Aorta (tissue), 5 donors: ENCODE data around the gene TFPT. TPM values are rescaled to one million over a fixed set of nuclear protein-coding genes. Genes with fewer than 3 reads are reported as not detected.
"Not testable (repeated sequence)": the region's sequence is repeated elsewhere in the genome, so short reads cannot be mapped to it uniquely, and the experiment has no call there.

Experiments
- ATAC-seq: fragments of 200-7000 bp; cut with Tn5 transposase; one replicate; pipeline ENCODE4 v1.9.1; 2022; ENCODE audit warnings: moderate library complexity; ENCODE audit not compliant: low FRiP score
- DNase-seq, 2 donors: peaks; one replicate each; pipeline ENCODE4 v3.0.0-alpha.2; 2020
- H3K27ac ChIP-seq, 2 donors: one replicate each; pipeline ENCODE4 v1.5.1; 2013; ENCODE audit warnings: low read length in 2 of 2, mild to moderate bottlenecking in 2 of 2, moderate library complexity in 2 of 2, control low read depth in 1 of 2, inconsistent platforms in 1 of 2, low read depth in 1 of 2
- H3K27me3 ChIP-seq, 2 donors: one replicate each; pipeline ENCODE4 v1.6.1; 2013; ENCODE audit warnings: control low read depth in 1 of 2, low read length in 1 of 2, mild to moderate bottlenecking in 1 of 2, moderate library complexity in 1 of 2; ENCODE audit not compliant: insufficient read depth in 2 of 2, control insufficient read depth in 1 of 2
- H3K36me3 ChIP-seq, 2 donors: one replicate each; pipeline ENCODE4 v1.6.1; 2013; ENCODE audit warnings: control low read depth in 1 of 2, low read length in 1 of 2, mild to moderate bottlenecking in 1 of 2; ENCODE audit not compliant: insufficient read depth in 2 of 2, control insufficient read depth in 1 of 2
- H3K4me1 ChIP-seq, 2 donors: one replicate each; pipeline ENCODE4 v1.6.1; 2013; ENCODE audit warnings: low read length in 2 of 2, control low read depth in 1 of 2, mild to moderate bottlenecking in 1 of 2, moderate library complexity in 1 of 2; ENCODE audit not compliant: insufficient read depth in 2 of 2, control insufficient read depth in 1 of 2
- H3K4me3 ChIP-seq, 2 donors: one replicate each; pipeline ENCODE4 v1.5.1; 2013; ENCODE audit warnings: low read length in 2 of 2, control low read depth in 1 of 2, mild to moderate bottlenecking in 1 of 2
- H3K9me3 ChIP-seq: one replicate; pipeline ENCODE4 v1.6.1; 2013; ENCODE audit warnings: mild to moderate bottlenecking, low read length; ENCODE audit not compliant: control insufficient read depth
- WGBS, 2 donors: extraction: QIAGEN DNeasy Blood & Tissue Kit; methylation state at CpG; one replicate each; pipeline ENCODE4 v1.1.7; 2013; 5-methylcytosine and 5-hydroxymethylcytosine counted together
- intact Hi-C, 2 donors: fragments of 100-400 bp; cut with DNase I; formaldehyde crosslinking; loops; one replicate each; pipeline versions ENCODE4 v1.14.2 to v1.15.0; 2022
- polyA plus RNA-seq, 2 donors: library from polyadenylated mRNA; stranded (reverse); fragments of 200-250 nt; gene quantifications; one replicate each; pipeline ENCODE4 v1.2.3, GENCODE V29; 2013
- total RNA-seq, 2 donors: library from RNA; stranded (reverse); fragmentation: NEBNext Ultra II Directional; extraction: Animal tissue kit (Norgen Biotek cat#: 25700); gene quantifications; one replicate each; pipeline ENCODE4 v1.2.1, GENCODE V29; 2021
- donor health status: healthy with polysubstance abuse.
- donor health status: Bipolar disorder and iron deficiency.
- donor health status: DM: no; HTN: no; CAD: no.
- donor health status: DM: no; HTN: no; CAD: no.
- donor health status: DM: yes; HTN: yes; CAD: no.

TFPT gene
- total and polyA plus RNA-seq, 4 donors: 8.3 to 29.4 (median 15.1) TPM

DNA sequence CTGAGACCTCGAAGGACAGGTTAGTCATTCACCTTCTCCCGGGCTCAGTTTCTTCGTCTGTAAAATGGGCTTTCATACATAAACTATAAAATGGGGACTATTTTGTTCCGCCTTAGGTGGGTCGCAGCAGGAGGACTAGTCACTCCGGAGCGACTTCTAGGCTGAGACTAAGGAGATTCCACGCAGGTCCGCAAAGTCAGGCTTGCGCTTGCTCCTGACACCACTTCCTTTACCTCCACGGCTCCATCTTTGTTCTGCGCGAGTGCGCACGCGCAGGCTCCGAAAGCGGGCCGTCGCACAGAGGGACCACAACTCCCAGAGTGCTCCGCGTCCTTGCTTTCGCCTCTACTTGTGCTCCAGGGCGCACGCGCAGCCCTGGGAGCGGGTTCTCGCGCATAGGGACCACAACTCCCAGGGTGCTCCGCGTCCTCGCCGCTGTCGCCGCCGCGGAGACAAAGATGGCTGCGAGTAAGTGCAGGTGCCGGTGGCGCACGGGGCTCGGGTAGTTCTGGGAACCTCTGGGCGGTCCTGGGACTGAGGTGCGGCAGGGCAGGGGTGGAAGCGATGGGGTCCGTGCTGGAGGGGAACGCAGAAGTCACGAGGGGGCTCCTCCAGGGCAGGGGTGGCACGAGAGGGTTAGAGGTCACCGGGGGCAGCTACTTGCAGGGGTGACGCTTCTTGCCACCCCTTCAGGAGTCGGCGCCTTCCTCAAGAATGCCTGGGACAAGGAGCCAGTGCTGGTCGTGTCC, 12.9 kb downstream of the TFPT start, which contains the start of gene NDUFA3:
NDUFA3 (plus strand) TSS at position 435 of the 749 bp plus-strand sequence; CDS start at position 459, 24 bp downstream.
- intact Hi-C loops: loop anchor here in 1 of 2 donors (10.0 kb wide), 1 partner anchor 258 kb away; no protein-coding TSS in a partner anchor
- DNase-seq (peak; percentile 99), ATAC-seq (peak; percentile 100)
- Histone ChIP-seq H3K4me1 (peaks cover 0 to 2% of the 10 kb centered on the region in 2 donors), H3K27me3 (no peaks in the 10 kb centered on the region), H3K9me3 (no peaks in the 10 kb centered on the region), H3K36me3 (no peaks in the 10 kb centered on the region), H3K27ac (no peak within 1 kb of the TSS), H3K4me3 (peak within 1 kb of the TSS; percentile 13 to 47)
- 3% methylated on average over 51 to 54 of the region's 54 CpGs for WGBS, 2 donors

DNA sequence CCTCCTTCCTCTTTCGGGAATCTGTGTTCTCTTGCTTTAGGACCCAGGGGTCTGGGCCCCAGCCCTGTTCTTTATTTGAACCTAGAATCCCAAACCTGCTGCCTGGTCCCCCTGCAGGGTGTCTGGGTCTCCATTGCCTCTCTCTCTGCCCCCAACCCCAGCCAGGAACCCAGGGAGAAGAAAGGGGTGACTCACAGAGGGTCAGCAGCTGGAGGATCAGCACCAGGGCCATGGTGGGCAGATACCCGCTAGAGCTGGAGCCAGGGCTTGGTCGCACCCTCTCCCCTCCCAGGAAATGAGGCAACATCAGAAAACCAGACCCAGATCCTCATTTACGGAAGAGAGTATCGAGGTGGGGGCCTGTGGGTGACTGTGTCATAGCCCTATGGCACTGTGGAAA, 14.9 kb downstream of the TFPT start, which contains the start of gene OSCAR:
OSCAR (minus strand) TSS at position 243 of the 400 bp plus-strand sequence; CDS start at position 232, 11 bp downstream.
- peaks cover 0 to 2% of the 10 kb centered on the region in 2 donors for H3K4me1 ChIP-seq
- no peak within 1 kb of the TSS for H3K27ac ChIP-seq
- H3K27me3 ChIP-seq: no peaks in the 10 kb centered on the region
- intact Hi-C loops: loop anchor here in 1 of 2 donors (10.0 kb wide), 1 partner anchor 256 kb away; no protein-coding TSS in a partner anchor
- ATAC-seq (no peak), DNase-seq (peak; percentile 57 to 74)
- no peaks in the 10 kb centered on the region for H3K9me3 ChIP-seq
- no peak within 1 kb of the TSS for H3K4me3 ChIP-seq
- H3K36me3 ChIP-seq: no peaks in the 10 kb centered on the region
- 54% methylated on average over 5 of the region's 5 CpGs for WGBS, 2 donors

DNA sequence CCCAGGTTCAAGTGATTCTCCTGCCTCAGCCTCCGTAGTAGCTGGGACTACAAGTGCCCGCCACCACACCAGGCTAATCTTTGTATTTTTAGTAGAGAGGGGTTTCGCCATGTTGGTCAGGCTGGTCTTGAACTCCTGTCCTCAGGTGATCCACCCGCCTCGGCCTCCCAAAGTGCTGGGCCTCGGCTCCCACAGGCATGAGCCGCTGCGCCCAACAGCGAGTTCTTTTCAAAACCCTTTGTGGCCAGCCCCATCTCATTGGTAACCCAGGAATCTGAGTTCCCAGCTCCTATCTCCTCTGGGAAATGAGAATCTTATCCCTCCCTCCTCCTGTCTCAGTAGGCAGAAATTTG, 15.6 kb downstream of the TFPT start:
- H3K4me3 ChIP-seq, H3K9me3 ChIP-seq, ATAC-seq, H3K36me3 ChIP-seq, H3K27ac ChIP-seq, H3K27me3 ChIP-seq, H3K4me1 ChIP-seq: not testable (repeated sequence)
- 74 to 81% methylated on average over 9 of the region's 9 CpGs for WGBS, 2 donors
- peak; percentile 17 to 24 for DNase-seq
- intact Hi-C loops: loop anchor here in 1 of 2 donors (10.0 kb wide), 1 partner anchor 255 kb away; no protein-coding TSS in a partner anchor

DNA sequence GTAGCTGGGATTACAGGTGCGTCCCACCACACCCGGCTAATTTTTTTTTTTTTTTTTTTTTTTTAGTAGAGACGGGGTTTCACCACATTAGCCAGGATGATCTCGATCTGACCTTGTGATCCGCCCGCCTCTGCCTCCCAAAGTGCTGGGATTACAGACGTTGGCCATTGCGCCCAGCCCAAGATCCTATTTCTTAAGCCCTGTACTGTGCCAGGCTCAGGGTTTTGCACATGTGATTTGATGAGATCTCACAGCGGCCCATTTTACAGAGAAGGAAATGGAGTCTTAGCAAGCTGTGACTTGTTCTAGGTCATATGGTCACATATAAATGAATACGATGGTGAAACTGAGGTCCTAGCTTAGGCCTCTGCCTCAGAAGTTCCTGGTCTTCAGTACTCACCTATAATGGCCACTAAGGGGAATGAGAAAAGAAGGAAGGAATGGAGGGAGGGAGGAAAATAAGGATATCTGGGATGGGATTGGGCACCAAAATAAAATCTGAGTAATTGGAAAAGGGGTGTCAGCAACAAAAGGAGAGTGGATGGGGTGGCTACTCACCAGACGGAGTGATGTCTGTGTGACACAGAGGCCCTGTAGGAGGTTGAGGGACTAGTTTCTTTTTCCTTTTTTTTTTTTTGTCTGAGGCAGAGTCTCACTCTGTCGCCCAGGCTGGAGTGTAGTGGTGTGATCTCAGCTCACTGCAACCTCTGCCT, 16.1 kb downstream of the TFPT start:
- Histone ChIP-seq H3K4me1 (peaks cover 0 to 2% of the 10 kb centered on the region in 2 donors), H3K27ac (no peak overlapping the region), H3K9me3 (no peaks in the 10 kb centered on the region), H3K36me3 (no peaks in the 10 kb centered on the region), H3K4me3 (no peak overlapping the region), H3K27me3 (no peaks in the 10 kb centered on the region)
- intact Hi-C loops: no loop called here
- WGBS, 2 donors: 87% methylated on average over 11 to 12 of the region's 12 CpGs
- ATAC-seq (no peak), DNase-seq (peak; percentile 10 to 17)

DNA sequence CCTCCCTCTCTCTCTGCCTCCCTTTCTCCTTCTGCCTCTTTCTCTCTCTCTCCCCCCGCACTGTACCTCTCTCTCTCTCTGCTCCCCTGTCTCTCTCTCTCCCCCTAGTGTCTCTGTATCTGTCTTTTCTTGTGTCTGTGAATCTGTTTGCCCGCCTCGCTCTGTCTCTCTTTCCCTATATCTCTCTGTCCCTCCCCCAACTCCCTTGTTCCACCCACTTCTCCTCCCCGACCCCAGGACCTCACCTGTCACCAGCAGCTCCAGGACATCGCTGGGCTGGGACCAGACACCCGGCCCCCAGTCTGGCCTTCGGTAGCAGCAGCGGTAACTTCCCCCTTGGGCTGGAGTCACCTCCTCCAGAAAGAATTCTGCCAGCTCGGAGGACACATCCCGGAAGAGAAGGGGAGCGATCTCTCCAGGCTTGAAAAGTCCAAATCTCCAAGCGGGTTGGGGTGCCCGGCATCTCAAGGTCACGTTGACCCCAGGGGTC, 18.8 kb downstream of the TFPT start:
- DNase-seq (peak; percentile 61 to 76), ATAC-seq (peak; percentile 63)
- H3K27ac ChIP-seq: no peak overlapping the region
- no peaks in the 10 kb centered on the region for H3K9me3 ChIP-seq
- H3K27me3 ChIP-seq: no peaks in the 10 kb centered on the region
- WGBS, 2 donors: 11 to 16% methylated on average over 14 of the region's 14 CpGs
- no peaks in the 10 kb centered on the region for H3K4me1 ChIP-seq
- no peak overlapping the region for H3K4me3 ChIP-seq
- no peaks in the 10 kb centered on the region for H3K36me3 ChIP-seq
- intact Hi-C loops: no loop called here

DNA sequence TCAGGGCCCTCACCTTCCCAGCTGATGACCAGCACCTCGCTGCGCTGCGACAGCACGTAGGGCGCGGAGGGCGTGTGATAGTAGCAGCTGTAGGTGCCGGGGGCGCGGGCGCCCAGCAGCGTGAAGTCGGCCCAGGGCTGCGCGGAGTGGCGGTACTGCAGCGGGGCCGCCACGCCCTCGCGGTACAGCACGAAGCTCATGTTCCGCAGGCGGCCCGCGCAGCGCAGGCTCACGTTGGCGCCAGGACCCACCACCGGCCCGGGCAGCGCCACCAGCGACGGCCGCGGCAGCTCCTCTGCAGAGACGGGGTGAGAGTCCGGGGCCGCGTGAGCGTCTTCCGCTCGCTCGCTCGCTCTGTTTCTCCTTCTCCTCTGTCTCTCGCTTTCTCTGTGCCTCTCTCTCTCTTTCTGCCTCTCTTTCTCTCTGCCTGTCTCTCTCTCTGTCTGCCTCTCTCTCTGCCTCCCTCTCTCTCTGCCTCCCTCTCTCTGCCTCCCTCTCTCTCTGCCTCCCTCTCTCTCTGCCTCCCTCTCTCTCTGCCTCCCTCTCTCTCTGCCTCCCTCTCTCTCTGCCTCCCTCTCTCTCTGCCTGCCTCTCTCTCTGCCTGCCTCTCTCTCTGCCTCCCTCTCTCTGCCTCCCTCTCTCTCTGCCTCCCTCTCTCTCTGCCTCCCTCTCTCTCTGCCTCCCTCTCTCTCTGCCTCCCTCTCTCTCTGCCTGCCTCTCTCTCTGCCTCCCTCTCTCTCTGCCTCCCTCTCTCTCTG, 19.4 kb downstream of the TFPT start:
- intact Hi-C loops: not testable (repeated sequence)

DNA sequence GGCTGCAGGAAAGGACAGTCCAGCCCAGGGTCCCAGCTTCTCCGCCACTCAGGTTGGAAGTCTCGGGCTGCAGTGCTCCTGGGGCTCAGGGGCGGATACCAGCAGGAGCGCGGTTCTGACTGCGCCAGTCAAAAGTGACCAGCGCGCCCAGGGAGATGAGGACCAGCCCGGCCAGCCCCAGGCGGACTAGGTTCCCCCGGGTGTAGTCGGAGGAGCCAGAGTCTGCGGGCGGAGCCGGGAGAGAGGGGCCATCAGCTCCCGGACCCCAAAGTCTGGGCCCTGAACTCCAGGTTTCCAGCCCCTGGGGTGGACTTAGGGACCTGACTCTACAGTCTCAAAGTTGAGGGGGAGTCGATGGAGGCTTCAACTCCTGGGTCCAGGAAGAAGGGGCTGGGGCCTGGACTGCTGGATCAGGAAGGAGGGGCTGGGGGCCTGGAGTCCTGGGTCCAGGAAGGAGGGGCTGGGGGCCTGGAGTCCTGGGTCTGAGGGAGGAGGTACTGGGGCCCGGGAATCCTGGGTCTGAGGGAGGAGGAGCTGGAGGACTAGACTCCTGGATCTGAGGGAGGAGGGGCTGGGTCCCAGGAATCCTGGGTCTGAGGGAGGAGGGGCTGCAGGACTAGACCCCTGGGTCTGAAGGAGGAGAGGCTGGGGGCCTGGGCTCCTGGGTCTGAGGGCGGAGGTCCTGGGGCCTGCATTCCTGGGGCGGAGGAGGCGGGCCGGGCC, 20.2 kb downstream of the TFPT start:
- Histone ChIP-seq H3K27ac (no peak overlapping the region), H3K36me3 (no peaks in the 10 kb centered on the region), H3K9me3 (no peaks in the 10 kb centered on the region), H3K4me1 (no peaks in the 10 kb centered on the region), H3K4me3 (no peak overlapping the region), H3K27me3 (no peaks in the 10 kb centered on the region)
- 69 to 70% methylated on average over 22 of the region's 22 CpGs for WGBS, 2 donors
- ATAC-seq (no peak), DNase-seq (peak; percentile 44 to 68)
- intact Hi-C loops: no loop called here

More for the DNA sequence above, 19.4 kb downstream of the TFPT start:
- H3K27me3 ChIP-seq, H3K4me3 ChIP-seq, H3K9me3 ChIP-seq, H3K27ac ChIP-seq, H3K36me3 ChIP-seq, H3K4me1 ChIP-seq: not testable (repeated sequence)
- ATAC-seq (peak; percentile 84), DNase-seq (peak; percentile 69 to 88)
- 1% methylated on average over 28 to 46 of the region's 46 CpGs for WGBS, 2 donors
